ENCODE measurements around the gene SSTR3.
A peak's percentile ranks its signal among the peaks of the same experiment; 100 is the strongest.
"Not testable (repeated sequence)": the region's sequence is repeated elsewhere in the genome, so short reads cannot be mapped to it uniquely, and the experiment has no call there.

Gene SSTR3

GRCh38 chr22:37212174-37212906 lies at the start of gene SSTR3:
SSTR3 (minus strand) TSS chr22:37212477; CDS start chr22:37207803, 4,674 bp downstream.
- DNase-seq = no peak

GRCh38 chr22:37260901-37261336 lies 48.6 kb upstream of the SSTR3 start:
- DNase-seq = peak in 4 of 14 donors; percentile 8 to 24 (median 15)

GRCh38 chr22:37260155-37260795 lies 48.0 kb upstream of the SSTR3 start:
- no peak for DNase-seq

GRCh38 chr22:37259540-37260029 lies 47.3 kb upstream of the SSTR3 start:
- DNase-seq = no peak

GRCh38 chr22:37258753-37259401 lies 46.6 kb upstream of the SSTR3 start:
- DNase-seq = no peak

- DNase-seq = no peak
Observed at GRCh38 chr22:37258005-37258752, 45.9 kb upstream of the SSTR3 start.

GRCh38 chr22:37256075-37256726 lies 43.9 kb upstream of the SSTR3 start:
- no peak for DNase-seq

- DNase-seq = no peak
Observed at GRCh38 chr22:37255558-37256006, 43.3 kb upstream of the SSTR3 start.

GRCh38 chr22:37254867-37255233 lies 42.6 kb upstream of the SSTR3 start:
- DNase-seq = no peak

- DNase-seq = no peak
Observed at GRCh38 chr22:37254209-37254866, 42.1 kb upstream of the SSTR3 start.

GRCh38 chr22:37253126-37253660 lies 40.9 kb upstream of the SSTR3 start:
- DNase-seq = no peak

- DNase-seq = not testable (repeated sequence)
Observed at GRCh38 chr22:37251836-37252235, 39.6 kb upstream of the SSTR3 start.

GRCh38 chr22:37249986-37250385 lies 37.7 kb upstream of the SSTR3 start:
- no peak for DNase-seq

GRCh38 chr22:37248251-37248650 lies 36.0 kb upstream of the SSTR3 start:
- DNase-seq = no peak

- DNase-seq = no peak
Observed at GRCh38 chr22:37245740-37246139, 33.5 kb upstream of the SSTR3 start.

GRCh38 chr22:37244922-37245722 lies 32.8 kb upstream of the SSTR3 start:
- no peak for DNase-seq

- peak in 8 of 14 donors; percentile 5 to 54 (median 18) for DNase-seq
Observed at GRCh38 chr22:37244114-37244921, 32.0 kb upstream of the SSTR3 start, which contains the start of gene RAC2. RAC2 (minus strand) TSS chr22:37244269; CDS start chr22:37244148, 121 bp downstream.

GRCh38 chr22:37243402-37244113 lies 31.3 kb upstream of the SSTR3 start:
- DNase-seq = no peak

Measured in C1 segment of cervical spinal cord (tissue), 14 donors.